Smooth muscle cell (in vitro differentiated cells): Measurements from ENCODE around the gene CAPN12. TPM values are rescaled to one million over a fixed set of nuclear protein-coding genes. Genes with fewer than 3 reads are reported as not detected.
A peak's percentile ranks its signal among the peaks of the same experiment; 100 is the strongest.

Source experiments
- DNase-seq: peaks from one replicate; lab custom pipeline; 2025; ENCODE audit not compliant: unreplicated experiment; lab: John Stamatoyannopoulos, UW
- H2AFZ ChIP-seq: fragments of 200-600 bp; sonication (generic); 2 replicates; pipeline ENCODE4 v1.6.0; 2016; ENCODE audit warnings: antibody characterized with exemption, low read depth, mild to moderate bottlenecking
- H3F3A ChIP-seq: fragments of 200-600 bp; sonication (generic); 2 replicates; pipeline ENCODE4 v1.6.0; 2017; ENCODE audit warnings: antibody characterized with exemption, low read depth
- H3K27ac ChIP-seq: fragments of 200-600 bp; sonication (generic); 2 replicates; pipeline ENCODE4 v1.5.1; 2016; ENCODE audit warnings: low read depth, mild to moderate bottlenecking
- H3K27me3 ChIP-seq: fragments of 200-600 bp; sonication (generic); 2 replicates; pipeline ENCODE4 v1.6.1; 2016; ENCODE audit warnings: low read depth, mild to moderate bottlenecking
- H3K36me3 ChIP-seq: fragments of 200-600 bp; sonication (generic); 2 replicates; pipeline ENCODE4 v1.5.1; 2016; ENCODE audit warnings: low read depth
- H3K4me1 ChIP-seq: fragments of 200-600 bp; sonication (generic); 2 replicates; pipeline ENCODE4 v1.5.1; 2016; ENCODE audit warnings: low read depth
- H3K4me2 ChIP-seq: fragments of 200-600 bp; sonication (generic); 2 replicates; pipeline ENCODE4 v1.6.0; 2016; ENCODE audit warnings: mild to moderate bottlenecking
- H3K4me3 ChIP-seq: fragments of 200-600 bp; sonication (generic); 2 replicates; pipeline ENCODE4 v1.5.1; 2016; ENCODE audit warnings: mild to moderate bottlenecking
- H3K79me2 ChIP-seq: fragments of 200-600 bp; sonication (generic); 2 replicates; pipeline ENCODE4 v1.6.0; 2016; ENCODE audit warnings: low read depth, mild to moderate bottlenecking
- H3K9ac ChIP-seq: fragments of 200-600 bp; sonication (generic); 2 replicates; pipeline ENCODE4 v1.6.0; 2016; ENCODE audit warnings: low read depth
- H3K9me3 ChIP-seq: fragments of 200-600 bp; sonication (generic); replicated peaks from 2 replicates; pipeline ENCODE4 v1.5.1; 2016; ENCODE audit warnings: low read depth
- H4K20me1 ChIP-seq: fragments of 200-600 bp; sonication (generic); 2 replicates; pipeline ENCODE4 v1.6.0; 2016; ENCODE audit warnings: low read depth
- CTCF ChIP-seq: fragments of 200-600 bp; sonication (generic); IDR thresholded peaks from 2 replicates; pipeline ENCODE4 v1.5.1; 2017; ENCODE audit warnings: borderline replicate concordance, mild to moderate bottlenecking, antibody characterized with exemption; ENCODE audit not compliant: insufficient read depth, poor library complexity, severe bottlenecking
- WGBS: methylation state at CpG from one replicate; pipeline ENCODE4 v1.1.7; 2016; ENCODE audit warnings: low lambda C conversion rate; 5-methylcytosine and 5-hydroxymethylcytosine counted together
- polyA plus RNA-seq: library from polyadenylated mRNA; unstranded; fragments of >200 nt; fragmentation: Nextera tagmentation; extraction: Ambion mirVana; gene quantifications from 2 replicates; pipeline ENCODE4 v1.2.1, GENCODE V29; 2016
- total RNA-seq: library from RNA; depleted of rRNA; stranded (reverse); fragments of >200 nt; gene quantifications from 2 replicates; pipeline ENCODE4 v1.2.3, GENCODE V29; 2014

Gene CAPN12
- total and polyA plus RNA-seq, 2 experiments from 2014 or later: 1.4 to 5.5 TPM

GRCh38 chr19:38728752-38729541 lies 15.3 kb downstream of the CAPN12 start:
- Histone ChIP-seq H3K27ac (peak overlapping the region; percentile 31), H3K36me3 (no peaks in the 10 kb centered on the region), H3K79me2 (no peaks in the 10 kb centered on the region), H3K4me1 (no peaks in the 10 kb centered on the region), H3K4me2 (no peak overlapping the region), H3K4me3 (no peak overlapping the region), H3K9ac (no peak overlapping the region), H2AFZ (no peak overlapping the region), H4K20me1 (peaks cover 15% of the 10 kb centered on the region), H3K9me3 (no peaks in the 10 kb centered on the region), H3K27me3 (no peaks in the 10 kb centered on the region), H3F3A (peaks cover 29% of the 10 kb centered on the region)
- WGBS: 93% methylated on average over 33 of the region's 37 CpGs
- no peak for TF ChIP-seq CTCF
- DNase-seq: no peak

GRCh38 chr19:38727868-38728660 lies 16.2 kb downstream of the CAPN12 start:
- Histone ChIP-seq H3F3A (peaks cover 29% of the 10 kb centered on the region), H3K27me3 (no peaks in the 10 kb centered on the region), H2AFZ (no peak overlapping the region), H3K79me2 (no peaks in the 10 kb centered on the region), H3K4me2 (peak overlapping the region; percentile 31), H3K9ac (no peak overlapping the region), H4K20me1 (peaks cover 16% of the 10 kb centered on the region), H3K4me3 (no peak overlapping the region), H3K27ac (peak overlapping the region; percentile 31), H3K9me3 (no peaks in the 10 kb centered on the region), H3K4me1 (no peaks in the 10 kb centered on the region), H3K36me3 (no peaks in the 10 kb centered on the region)
- TF ChIP-seq CTCF: no peak
- 75% methylated on average over 27 of the region's 33 CpGs for WGBS
- no peak for DNase-seq

- TF ChIP-seq CTCF: no peak
- Histone ChIP-seq H3K9ac (no peak overlapping the region), H3K27ac (peak overlapping the region; percentile 24), H3K36me3 (no peaks in the 10 kb centered on the region), H3K9me3 (no peaks in the 10 kb centered on the region), H3F3A (peaks cover 25% of the 10 kb centered on the region), H3K4me3 (no peak overlapping the region), H3K79me2 (no peaks in the 10 kb centered on the region), H4K20me1 (peaks cover 23% of the 10 kb centered on the region), H2AFZ (no peak overlapping the region), H3K27me3 (no peaks in the 10 kb centered on the region), H3K4me2 (peak overlapping the region; percentile 31), H3K4me1 (no peaks in the 10 kb centered on the region)
- WGBS: 90% methylated on average over 11 of the region's 17 CpGs
- DNase-seq: no peak
These were observed 16.9 kb downstream of the CAPN12 start for GRCh38 chr19:38727306-38727867.
